T-helper 22 cell (primary cell): ENCODE measurements around the gene NCOA5.

Experiments used
- DNase-seq: peaks from one replicate; pipeline ENCODE4 v3.0.0-alpha.2; 2020; ENCODE audit warnings: low read depth

NCOA5 gene

DNA sequence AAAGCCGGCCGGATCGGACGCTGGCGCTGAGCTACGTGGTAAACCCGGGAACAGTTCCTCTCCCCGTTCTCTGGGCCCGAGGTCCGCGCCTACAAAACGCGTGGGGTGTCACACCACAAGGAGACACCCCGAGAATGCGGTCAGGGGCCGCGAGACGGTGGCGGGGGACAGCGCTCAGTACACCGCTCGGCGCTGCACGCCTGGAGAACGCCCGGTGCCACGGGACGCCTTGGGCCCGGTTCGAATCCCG, 670 bp downstream of the NCOA5 start:
- DNase-seq = no peak

GRCh38 chr20:46088409-46089166, 1.2 kb downstream of the NCOA5 start:
- no peak for DNase-seq

GRCh38 chr20:46087161-46087560, 2.6 kb downstream of the NCOA5 start:
- DNase-seq = no peak

- DNase-seq = no peak
Measured at GRCh38 chr20:46085179-46085851, 4.4 kb downstream of the NCOA5 start.

- no peak for DNase-seq
Measured at GRCh38 chr20:46084805-46085178, 5.0 kb downstream of the NCOA5 start.

DNA sequence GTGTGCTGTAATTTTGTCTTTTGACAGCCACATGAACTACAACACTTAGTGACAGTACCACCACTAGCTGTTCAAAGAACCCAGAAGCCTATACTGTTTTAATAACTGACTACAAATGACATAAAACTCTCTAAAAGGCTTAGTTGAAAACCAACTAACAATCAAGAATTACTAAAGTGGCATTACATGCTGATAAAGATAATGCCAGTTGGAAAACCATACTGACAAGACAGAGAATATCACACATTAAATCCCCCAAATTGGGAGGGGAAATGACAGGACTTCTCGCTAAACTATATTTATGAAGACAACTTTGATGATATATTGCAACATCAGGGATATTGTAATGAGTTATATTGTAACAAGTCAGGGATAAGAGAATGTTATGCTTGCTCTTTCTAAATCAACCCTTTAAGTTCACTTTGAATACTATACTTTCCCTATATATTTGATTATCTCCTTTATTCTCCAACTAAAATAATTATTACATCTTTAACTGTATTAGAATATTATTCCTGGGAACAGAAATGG, 6.2 kb downstream of the NCOA5 start:
- DNase-seq = no peak

- no peak for DNase-seq
Measured at GRCh38 chr20:46083101-46083500, 6.7 kb downstream of the NCOA5 start.

GRCh38 chr20:46081074-46081473, 8.7 kb downstream of the NCOA5 start:
- DNase-seq = no peak

DNA sequence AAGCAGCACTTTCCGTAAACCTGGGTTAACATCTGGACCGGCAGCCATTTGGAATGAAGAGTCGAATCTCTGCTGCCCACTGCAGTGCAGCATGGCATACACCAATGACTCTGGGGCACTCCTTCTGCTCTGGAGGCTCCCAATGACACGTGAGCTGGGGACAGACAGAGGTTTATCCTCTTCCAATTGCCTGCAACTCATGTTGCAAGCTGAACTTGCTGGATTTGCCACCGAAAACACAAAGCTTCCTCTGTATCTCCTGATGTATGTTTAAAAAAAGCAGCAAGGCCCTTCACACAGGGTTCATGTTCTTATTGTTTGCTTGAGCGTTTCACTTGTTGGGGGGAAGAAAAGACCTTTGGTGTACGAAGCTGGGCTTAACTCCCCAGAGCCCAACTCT, 10.8 kb downstream of the NCOA5 start:
- no peak for DNase-seq

- DNase-seq = no peak
Measured at GRCh38 chr20:46077642-46078305, 12.0 kb downstream of the NCOA5 start.

DNA sequence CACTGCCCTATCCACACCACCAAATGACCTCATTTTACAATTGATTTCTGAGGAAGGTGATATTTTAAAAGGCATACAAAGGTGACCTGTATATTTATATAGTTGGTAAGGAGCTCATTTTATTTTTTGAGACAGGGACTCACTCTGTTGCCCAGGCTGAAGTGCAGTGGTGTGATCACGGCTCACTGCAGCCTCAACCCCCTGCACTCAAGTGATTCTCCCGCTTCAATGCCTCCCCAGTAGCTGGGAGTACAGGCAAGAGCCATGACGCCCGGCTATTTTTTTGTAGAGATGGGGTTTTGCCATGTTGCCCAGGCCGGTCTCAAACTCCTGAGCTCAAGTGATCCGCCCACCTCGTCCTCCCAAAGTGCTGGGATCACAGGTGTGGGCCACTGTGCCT, 13.0 kb downstream of the NCOA5 start:
- DNase-seq = no peak

DNA sequence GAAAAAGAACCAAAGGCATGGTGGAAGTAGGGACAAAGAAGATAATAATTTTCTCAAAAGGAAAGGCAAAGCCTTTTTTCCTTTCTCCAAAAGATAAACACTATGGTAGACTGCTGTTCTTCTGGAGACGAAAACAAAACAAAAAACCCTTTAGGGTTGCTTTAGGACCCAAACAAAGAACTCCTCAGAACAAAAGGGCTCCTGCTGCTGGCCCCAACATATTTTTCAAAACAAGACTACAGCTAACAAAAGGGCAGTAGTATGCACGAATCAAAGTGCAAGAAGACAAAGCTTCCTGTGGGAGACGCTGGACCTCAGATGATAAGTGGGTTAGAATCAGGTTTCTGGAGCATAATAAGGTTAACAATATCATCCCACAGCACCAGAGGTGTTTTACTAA, 15.8 kb downstream of the NCOA5 start:
- no peak for DNase-seq

DNA sequence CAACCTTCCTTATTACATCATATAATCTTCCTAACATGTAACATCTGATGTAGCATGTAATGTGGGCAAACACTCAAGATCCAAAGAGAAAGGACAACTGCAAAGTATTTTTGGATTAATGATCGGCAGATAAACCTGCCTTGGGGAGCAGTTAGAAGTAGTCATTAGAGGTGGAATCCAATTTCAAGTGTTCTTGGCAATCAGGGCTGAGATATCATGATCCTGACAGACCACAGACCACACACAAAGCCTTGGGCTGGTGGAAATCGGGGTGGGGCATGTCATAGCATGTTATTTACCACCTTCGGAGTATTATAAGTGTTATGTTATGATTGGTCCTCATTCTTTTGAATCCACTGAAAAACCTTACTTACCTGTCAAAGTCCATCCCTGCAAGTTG, 16.3 kb downstream of the NCOA5 start:
- no peak for DNase-seq

DNA sequence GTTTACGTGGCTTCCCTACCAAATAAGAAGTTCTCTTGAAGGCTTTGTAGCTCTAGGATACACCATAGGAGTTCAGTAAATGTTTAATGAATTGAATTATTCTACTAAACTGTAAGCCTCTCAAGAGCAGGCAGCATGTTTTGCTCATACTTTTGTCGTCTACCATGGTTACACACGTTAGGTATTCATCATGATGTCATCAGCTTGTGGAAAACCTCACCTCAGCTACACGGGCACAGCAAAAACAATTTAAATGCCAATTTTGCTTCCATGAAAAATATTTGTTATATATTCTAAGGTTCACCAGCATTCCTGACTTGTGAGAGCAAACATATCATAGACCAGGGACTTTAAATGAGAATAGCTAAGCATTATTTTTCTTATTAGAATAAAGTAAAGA, 16.7 kb downstream of the NCOA5 start:
- DNase-seq = no peak

DNA sequence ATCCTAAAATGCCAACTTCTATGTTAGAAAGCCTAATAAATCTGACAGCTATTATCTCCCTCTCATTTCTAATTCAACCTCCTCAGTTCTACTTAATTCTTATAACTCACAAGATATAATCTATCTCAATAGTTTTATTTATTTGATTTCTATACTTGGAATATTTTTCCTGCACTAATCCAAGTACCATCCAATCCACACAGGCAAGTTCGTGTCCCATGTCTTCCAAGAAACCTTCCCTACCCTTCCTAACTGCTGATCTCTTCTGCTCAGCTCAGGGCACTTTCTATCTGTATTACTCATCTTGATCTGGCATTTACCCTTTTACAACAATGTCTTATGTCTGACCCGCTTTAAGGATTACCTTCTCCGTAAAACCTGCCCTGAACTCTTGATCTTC, 18.2 kb downstream of the NCOA5 start:
- no peak for DNase-seq

- DNase-seq = no peak
Measured at GRCh38 chr20:46070215-46070900, 19.4 kb downstream of the NCOA5 start.

DNA sequence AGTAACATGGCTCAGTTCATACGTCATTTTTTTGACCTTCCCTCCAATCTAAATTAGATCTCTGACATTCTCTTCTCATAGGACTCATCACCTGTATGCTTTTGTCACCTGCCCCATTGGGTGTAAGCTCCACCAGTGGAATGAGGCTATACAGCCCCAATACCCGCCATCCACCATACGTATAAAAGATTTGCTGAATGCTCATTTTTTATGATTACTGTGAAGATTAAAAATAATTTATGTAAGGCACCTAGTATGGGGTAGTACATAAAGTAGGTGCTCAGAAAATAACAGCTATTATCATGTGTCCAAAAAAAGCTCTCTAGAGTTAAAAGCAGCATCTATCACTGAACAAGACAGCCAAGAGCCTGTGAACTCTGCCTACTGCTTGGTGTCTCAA, 24.1 kb downstream of the NCOA5 start:
- no peak for DNase-seq

DNA sequence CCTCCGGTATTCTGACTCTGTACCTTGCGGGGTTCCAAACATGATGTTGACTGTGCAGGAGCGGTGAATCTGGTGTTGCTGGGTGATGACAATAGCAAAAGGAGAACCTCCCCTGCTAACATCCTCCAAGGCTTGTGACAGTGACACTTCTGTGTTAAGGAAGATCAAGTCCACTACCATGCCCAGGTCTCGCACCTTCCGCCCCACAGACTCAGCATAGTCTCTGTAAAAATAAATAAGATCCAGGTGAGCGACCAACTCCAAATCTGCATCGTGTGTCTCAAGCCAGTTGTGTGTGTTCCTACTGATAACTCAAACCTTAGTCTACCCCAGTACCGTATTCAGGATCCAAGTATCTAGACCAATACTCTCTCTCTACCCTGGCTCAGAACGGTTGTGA, 24.8 kb downstream of the NCOA5 start:
- DNase-seq = no peak

- no peak for DNase-seq
Measured at GRCh38 chr20:46063652-46064054, 26.1 kb downstream of the NCOA5 start.

- no peak for DNase-seq
Measured at GRCh38 chr20:46063151-46063550, 26.6 kb downstream of the NCOA5 start.

DNA sequence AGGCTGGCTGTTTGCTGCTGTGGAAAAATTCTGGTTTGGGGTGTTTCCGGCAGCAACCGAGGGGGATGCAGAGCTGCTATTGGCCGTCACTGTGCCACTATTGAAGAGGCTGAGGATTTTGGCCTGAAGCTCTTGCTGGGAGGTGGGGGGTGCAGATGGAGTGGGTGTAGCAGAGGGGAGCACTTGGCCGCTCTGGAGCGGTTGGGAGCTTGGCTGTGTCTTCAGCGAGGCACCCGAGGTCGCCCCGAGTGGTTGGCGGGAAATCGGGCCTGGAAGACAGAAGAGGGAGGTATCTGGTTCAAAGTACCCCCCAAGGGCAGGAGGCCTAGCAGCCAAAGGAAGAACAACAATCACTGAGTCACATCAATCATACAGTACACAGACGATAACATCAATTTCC, 27.1 kb downstream of the NCOA5 start:
- no peak for DNase-seq

DNA sequence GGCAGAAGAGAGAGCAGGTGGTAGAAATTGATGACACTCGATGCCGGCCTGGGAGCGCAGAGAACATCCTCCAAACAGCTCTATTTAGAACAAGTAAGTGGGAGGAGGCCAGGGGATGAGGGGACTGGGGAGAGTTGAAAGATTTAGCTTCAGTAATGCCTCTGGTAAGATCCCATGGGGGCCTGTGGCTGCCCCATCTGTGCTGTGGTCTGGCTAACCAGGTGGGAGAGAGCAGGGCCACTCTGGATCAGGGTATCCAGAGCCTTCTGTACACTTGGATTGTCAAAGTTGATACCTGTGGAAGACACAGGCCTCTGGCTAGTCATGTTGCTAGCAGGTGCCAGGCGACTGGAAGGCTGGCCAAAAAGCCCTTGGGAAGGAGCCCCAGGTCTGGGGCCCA, 27.6 kb downstream of the NCOA5 start:
- no peak for DNase-seq

DNA sequence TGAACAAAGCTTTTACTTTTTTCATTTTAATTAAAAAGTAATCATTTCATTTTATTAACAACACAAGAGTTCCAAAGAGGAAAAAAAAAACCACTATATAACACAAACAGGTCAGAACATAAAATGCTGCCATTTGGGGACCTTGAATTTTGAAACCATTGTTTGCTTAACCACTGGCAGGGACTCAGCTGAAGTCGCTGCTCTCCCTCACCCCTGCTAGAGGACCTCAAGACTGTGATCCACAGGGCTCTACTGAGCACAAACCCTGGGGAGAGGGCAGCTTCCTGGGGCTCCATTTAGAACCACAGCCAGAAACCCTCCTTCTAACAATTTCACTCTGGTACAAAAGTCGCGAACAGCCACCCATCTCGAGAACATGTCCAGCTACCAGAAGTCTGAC, 28.8 kb downstream of the NCOA5 start:
- no peak for DNase-seq
